ENCODE results near the gene ZNF365. TPM values are rescaled to one million over a fixed set of nuclear protein-coding genes. Genes with fewer than 3 reads are reported as not detected.
"Not testable (repeated sequence)": the region's sequence is repeated elsewhere in the genome, so short reads cannot be mapped to it uniquely, and the experiment has no call there.

The ZNF365 gene
- total RNA-seq (2014; rRNA removed), result 5.3 and 6.2 TPM in 2 replicates
- 3.1 TPM for polyA plus RNA-seq (2012)

- peak; percentile 63 for DNase-seq (ENCODE audit: low read depth)
Measured at GRCh38 chr10:62373995-62374861, at the start of gene ZNF365. Gene ZNF365, plus strand, starts transcription at chr10:62374369. Its CDS starts 1,825 bp downstream, at chr10:62376194.

- no peak for DNase-seq (ENCODE audit: low read depth)
Measured at GRCh38 chr10:62326176-62326575, 48.0 kb upstream of the ZNF365 start.

- DNase-seq (ENCODE audit: low read depth), result peak; percentile 54
Measured at GRCh38 chr10:62327885-62328284, 46.3 kb upstream of the ZNF365 start.

- no peak for DNase-seq (ENCODE audit: low read depth)
Measured at GRCh38 chr10:62330213-62330612, 44.0 kb upstream of the ZNF365 start.

GRCh38 chr10:62332406-62332805 lies 41.8 kb upstream of the ZNF365 start:
- DNase-seq (ENCODE audit: low read depth), result no peak

GRCh38 chr10:62333135-62333889 lies 40.9 kb upstream of the ZNF365 start:
- DNase-seq (ENCODE audit: low read depth), result no peak

GRCh38 chr10:62333988-62334682 lies 40.0 kb upstream of the ZNF365 start:
- no peak for DNase-seq (ENCODE audit: low read depth)

- peak; percentile 44 for DNase-seq (ENCODE audit: low read depth)
Measured at GRCh38 chr10:62335326-62335725, 38.8 kb upstream of the ZNF365 start.

- DNase-seq (ENCODE audit: low read depth), result no peak
Measured at GRCh38 chr10:62336404-62336803, 37.8 kb upstream of the ZNF365 start.

GRCh38 chr10:62341419-62341818 lies 32.8 kb upstream of the ZNF365 start:
- DNase-seq (ENCODE audit: low read depth), result no peak

- DNase-seq (ENCODE audit: low read depth), result no peak
Measured at GRCh38 chr10:62343000-62343399, 31.2 kb upstream of the ZNF365 start.

- no peak for DNase-seq (ENCODE audit: low read depth)
Measured at GRCh38 chr10:62348029-62348428, 26.1 kb upstream of the ZNF365 start.

GRCh38 chr10:62352356-62352970 lies 21.7 kb upstream of the ZNF365 start:
- DNase-seq (ENCODE audit: low read depth), result peak; percentile 56

- peak; percentile 66 for DNase-seq (ENCODE audit: low read depth)
Measured at GRCh38 chr10:62354916-62355315, 19.3 kb upstream of the ZNF365 start.

- DNase-seq (ENCODE audit: low read depth), result no peak
Measured at GRCh38 chr10:62356447-62356846, 17.7 kb upstream of the ZNF365 start.

GRCh38 chr10:62358151-62358550 lies 16.0 kb upstream of the ZNF365 start:
- DNase-seq (ENCODE audit: low read depth), result not testable (repeated sequence)

GRCh38 chr10:62373639-62373994 lies 552 bp upstream of the ZNF365 start:
- DNase-seq (ENCODE audit: low read depth), result no peak

- DNase-seq (ENCODE audit: low read depth), result no peak
Measured at GRCh38 chr10:62374862-62375710, 917 bp downstream of the ZNF365 start.

GRCh38 chr10:62376071-62377025 lies 2.2 kb downstream of the ZNF365 start:
- DNase-seq (ENCODE audit: low read depth), result no peak

- no peak for DNase-seq (ENCODE audit: low read depth)
Measured at GRCh38 chr10:62377026-62377415, 2.9 kb downstream of the ZNF365 start.

Data from LHCN-M2 (cell line).